Tibial artery (tissue), 4 donors: ENCODE measurements around the gene NEUROG1.
A peak's percentile ranks its signal among the peaks of the same experiment; 100 is the strongest.

Source experiments
- DNase-seq, 2 donors: peaks; one replicate each; pipeline ENCODE4 v3.0.0-alpha.2; 2019
- H3K27ac ChIP-seq, 2 donors: fragments of 200-600 bp; sonication (generic) in 1 of 2; 1 replicate in 1 of 2; 2 replicates in 1 of 2; pipeline ENCODE4 v1.5.1; 2018 to 2019; ENCODE audit warnings: mild to moderate bottlenecking in 1 of 2
- H3K27me3 ChIP-seq, 2 donors: fragments of 200-600 bp; sonication (generic) in 1 of 2; one replicate each; pipeline versions ENCODE4 v1.5.1 to v1.6.0; 2016 to 2019
- H3K36me3 ChIP-seq, 3 donors: fragments of 200-600 bp; sonication (generic) in 2 of 3; one replicate each; pipeline ENCODE4 v1.5.1; 2016 to 2019; ENCODE audit warnings: mild to moderate bottlenecking in 2 of 3
- H3K4me1 ChIP-seq, 4 donors: fragments of 200-600 bp; sonication (generic) in 2 of 4; 1 replicate in 3 of 4; 2 replicates in 1 of 4; pipeline ENCODE4 v1.5.1; 2016 to 2019
- H3K4me3 ChIP-seq, 2 donors: fragments of 200-600 bp; sonication (generic) in 1 of 2; 1 replicate in 1 of 2; 2 replicates in 1 of 2; pipeline ENCODE4 v1.5.1; 2018 to 2019; ENCODE audit warnings: mild to moderate bottlenecking in 2 of 2
- H3K9me3 ChIP-seq, 3 donors: fragments of 200-600 bp; sonication (generic) in 1 of 3; one replicate each; pipeline ENCODE4 v1.5.1; 2016 to 2019
- intact Hi-C: fragments of 100-400 bp; cut with DNase I; formaldehyde crosslinking; loops from one replicate; pipeline ENCODE4 v1.15.0; 2023; ENCODE audit warnings: low total_unique reads
- TF ChIP-seq, protein P1 (sequence below), 2 experiments: fragments of 200-600 bp in 1 of 2; fragments of 450-650 bp in 1 of 2; IDR thresholded peaks; one replicate each; pipeline ENCODE4 v1.5.1; 2017 to 2019; ENCODE audit warnings: antibody characterized with exemption in 2 of 2, mild to moderate bottlenecking in 1 of 2, moderate library complexity in 1 of 2

Gene NEUROG1

DNA sequence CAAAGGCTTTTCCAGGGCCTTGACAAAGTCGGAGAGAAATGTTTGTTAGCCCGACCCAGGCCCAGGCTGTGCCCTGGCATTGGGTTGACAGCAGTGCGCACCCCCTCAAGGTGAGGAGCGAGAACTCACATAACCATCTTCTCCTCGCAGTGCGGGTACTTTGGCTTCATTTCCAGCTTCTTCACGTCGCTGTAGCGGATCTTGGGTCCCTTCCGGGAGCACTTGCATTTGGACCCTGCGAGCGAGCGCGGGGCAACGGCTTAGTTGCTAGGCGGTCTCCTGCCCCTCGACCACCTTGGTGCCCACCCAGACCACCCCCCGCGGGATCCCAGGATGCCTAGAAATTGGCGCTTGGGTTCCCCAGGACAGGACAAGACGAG is 42.5 kb upstream of the NEUROG1 start:
- peak overlapping the region; percentile 9 to 40 for H3K4me3 ChIP-seq

GRCh38 chr5:135577421-135577820 is 41.7 kb upstream of the NEUROG1 start:
- no peak overlapping the region for H3K4me3 ChIP-seq

More for the DNA sequence above, 42.5 kb upstream of the NEUROG1 start:
- Histone ChIP-seq H3K4me1 (peaks cover 0 to 12% (median 3%) of the 10 kb centered on the region in 4 donors), H3K27ac (no peak overlapping the region), H3K36me3 (no peaks in the 10 kb centered on the region), H3K9me3 (no peaks in the 10 kb centered on the region), H3K27me3 (peaks cover 0 to 75% of the 10 kb centered on the region in 2 donors)
- DNase-seq = no peak
- intact Hi-C loops = no loop called here
- TF ChIP-seq, protein P1, sequence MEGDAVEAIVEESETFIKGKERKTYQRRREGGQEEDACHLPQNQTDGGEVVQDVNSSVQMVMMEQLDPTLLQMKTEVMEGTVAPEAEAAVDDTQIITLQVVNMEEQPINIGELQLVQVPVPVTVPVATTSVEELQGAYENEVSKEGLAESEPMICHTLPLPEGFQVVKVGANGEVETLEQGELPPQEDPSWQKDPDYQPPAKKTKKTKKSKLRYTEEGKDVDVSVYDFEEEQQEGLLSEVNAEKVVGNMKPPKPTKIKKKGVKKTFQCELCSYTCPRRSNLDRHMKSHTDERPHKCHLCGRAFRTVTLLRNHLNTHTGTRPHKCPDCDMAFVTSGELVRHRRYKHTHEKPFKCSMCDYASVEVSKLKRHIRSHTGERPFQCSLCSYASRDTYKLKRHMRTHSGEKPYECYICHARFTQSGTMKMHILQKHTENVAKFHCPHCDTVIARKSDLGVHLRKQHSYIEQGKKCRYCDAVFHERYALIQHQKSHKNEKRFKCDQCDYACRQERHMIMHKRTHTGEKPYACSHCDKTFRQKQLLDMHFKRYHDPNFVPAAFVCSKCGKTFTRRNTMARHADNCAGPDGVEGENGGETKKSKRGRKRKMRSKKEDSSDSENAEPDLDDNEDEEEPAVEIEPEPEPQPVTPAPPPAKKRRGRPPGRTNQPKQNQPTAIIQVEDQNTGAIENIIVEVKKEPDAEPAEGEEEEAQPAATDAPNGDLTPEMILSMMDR (IDR thresholded peaks at IDR 0.05) = no peak

GRCh38 chr5:135576075-135576599 is 40.4 kb upstream of the NEUROG1 start:
- intact Hi-C loops = no loop called here
- no peak for DNase-seq
- H3K4me3 ChIP-seq = no peak overlapping the region
- H3K9me3 ChIP-seq = no peaks in the 10 kb centered on the region
- H3K36me3 ChIP-seq = no peaks in the 10 kb centered on the region
- H3K27ac ChIP-seq = no peak overlapping the region
- TF ChIP-seq, protein P1 (IDR thresholded peaks at IDR 0.05) = no peak
- peaks cover 0 to 12% (median 3%) of the 10 kb centered on the region in 4 donors for H3K4me1 ChIP-seq
- H3K27me3 ChIP-seq = peaks cover 0 to 69% of the 10 kb centered on the region in 2 donors

More at GRCh38 chr5:135577421-135577820, 41.7 kb upstream of the NEUROG1 start:
- intact Hi-C loops = no loop called here
- peaks cover 0 to 70% of the 10 kb centered on the region in 2 donors for H3K27me3 ChIP-seq
- H3K9me3 ChIP-seq = no peaks in the 10 kb centered on the region
- H3K27ac ChIP-seq = no peak overlapping the region
- H3K36me3 ChIP-seq = no peaks in the 10 kb centered on the region
- peaks cover 0 to 12% (median 3%) of the 10 kb centered on the region in 4 donors for H3K4me1 ChIP-seq
- TF ChIP-seq, protein P1 (IDR thresholded peaks at IDR 0.05) = no peak
- DNase-seq = no peak

DNA sequence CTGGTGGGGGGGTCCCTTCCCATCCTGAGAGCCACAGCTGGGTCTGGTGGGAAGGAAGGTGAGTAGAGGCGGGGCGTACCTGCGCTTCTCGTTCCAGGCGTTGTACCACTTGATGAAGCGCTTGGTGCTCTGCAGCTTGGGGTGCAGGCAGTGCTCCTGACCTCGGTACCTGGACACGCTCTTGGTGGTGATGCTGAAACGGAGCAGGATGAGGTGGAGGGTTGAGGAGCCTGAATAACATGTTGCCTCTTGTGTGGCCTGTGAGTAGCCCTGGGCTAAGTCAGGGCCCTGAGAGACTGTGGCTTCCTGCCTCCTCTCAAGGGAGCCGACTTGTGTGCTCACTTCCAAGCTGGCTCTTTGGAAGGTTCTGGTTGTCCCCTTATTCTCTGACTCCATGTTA is 38.7 kb upstream of the NEUROG1 start:
- peaks cover 0 to 61% of the 10 kb centered on the region in 2 donors for H3K27me3 ChIP-seq
- TF ChIP-seq, protein P1 (IDR thresholded peaks at IDR 0.05) = no peak
- intact Hi-C loops = no loop called here

GRCh38 chr5:135571902-135572301 is 36.1 kb upstream of the NEUROG1 start:
- TF ChIP-seq, protein P1 (IDR thresholded peaks at IDR 0.05) = no peak
- Histone ChIP-seq H3K27me3 (peaks cover 0 to 40% of the 10 kb centered on the region in 2 donors), H3K4me1 (no peaks in the 10 kb centered on the region), H3K9me3 (no peaks in the 10 kb centered on the region), H3K36me3 (no peaks in the 10 kb centered on the region), H3K4me3 (no peak overlapping the region), H3K27ac (no peak overlapping the region)
- intact Hi-C loops = no loop called here
- no peak for DNase-seq

More for the DNA sequence above, 38.7 kb upstream of the NEUROG1 start:
- no peak overlapping the region for H3K27ac ChIP-seq
- no peak overlapping the region for H3K4me3 ChIP-seq
- H3K36me3 ChIP-seq = no peaks in the 10 kb centered on the region
- no peak for DNase-seq
- peaks cover 0 to 12% (median 3%) of the 10 kb centered on the region in 4 donors for H3K4me1 ChIP-seq
- no peaks in the 10 kb centered on the region for H3K9me3 ChIP-seq
